Activated B cell treated with CpG ODN at 0.5 μM for 24 hours (primary cell): ENCODE results near the gene DIP2C. TPM values are rescaled to one million over a fixed set of nuclear protein-coding genes. Genes with fewer than 3 reads are reported as not detected.
"Not testable (repeated sequence)": the region's sequence is repeated elsewhere in the genome, so short reads cannot be mapped to it uniquely, and the experiment has no call there.

ENCODE experiments used
- ATAC-seq: fragments of 200-7000 bp; cut with Tn5 transposase; one replicate; pipeline ENCODE4 v1.10.0; 2021; ENCODE audit warnings: low read depth, mild to moderate bottlenecking, moderate library complexity
- CTCF ChIA-PET: fragments of 350-600 bp; sonication (Branson Sonifier 250); formaldehyde crosslinking; loops from one replicate; lab custom pipeline; 2021; ENCODE audit warnings: antibody characterized with exemption; lab: Charles Lee
- POLR2A ChIA-PET: fragments of 350-600 bp; sonication (Branson Sonifier 250); formaldehyde crosslinking; loops from one replicate; lab custom pipeline; 2021; ENCODE audit warnings: antibody characterized with exemption; lab: Charles Lee
- DNase-seq: peaks from one replicate; pipeline ENCODE4 v3.0.0; 2022
- H3K27ac Mint-ChIP-seq: one replicate; pipeline ENCODE4 v1.8.0; 2020; ENCODE audit warnings: mixed read lengths
- H3K27me3 Mint-ChIP-seq: one replicate; pipeline ENCODE4 v1.8.0; 2021; ENCODE audit warnings: mixed read lengths
- H3K36me3 Mint-ChIP-seq: one replicate; pipeline ENCODE4 v1.8.0; 2021; ENCODE audit warnings: low read depth, mixed read lengths
- H3K4me1 Mint-ChIP-seq: one replicate; pipeline ENCODE4 v1.8.0; 2021; ENCODE audit warnings: mixed read lengths
- H3K4me3 Mint-ChIP-seq: one replicate; pipeline ENCODE4 v1.8.0; 2020; ENCODE audit warnings: mild to moderate bottlenecking, mixed read lengths
- H3K9me3 Mint-ChIP-seq: one replicate; pipeline ENCODE4 v1.8.0; 2020; ENCODE audit warnings: mixed read lengths
- CTCF ChIP-seq: fragments of 200-600 bp; IDR thresholded peaks from one replicate; pipeline ENCODE4 v1.8.0; 2022; ENCODE audit warnings: antibody characterized with exemption, mild to moderate bottlenecking
- intact Hi-C: fragments of 100-400 bp; cut with micrococcal nuclease; formaldehyde crosslinking; loops from one replicate; pipeline ENCODE4 v1.15.1; 2024
- total RNA-seq: library from RNA; stranded (reverse); gene quantifications from 2 replicates; pipeline ENCODE4 v1.2.3, GENCODE V29; 2022

The DIP2C gene
- total RNA-seq, 1 donor from 2014 or later = 0.49 TPM

DNA sequence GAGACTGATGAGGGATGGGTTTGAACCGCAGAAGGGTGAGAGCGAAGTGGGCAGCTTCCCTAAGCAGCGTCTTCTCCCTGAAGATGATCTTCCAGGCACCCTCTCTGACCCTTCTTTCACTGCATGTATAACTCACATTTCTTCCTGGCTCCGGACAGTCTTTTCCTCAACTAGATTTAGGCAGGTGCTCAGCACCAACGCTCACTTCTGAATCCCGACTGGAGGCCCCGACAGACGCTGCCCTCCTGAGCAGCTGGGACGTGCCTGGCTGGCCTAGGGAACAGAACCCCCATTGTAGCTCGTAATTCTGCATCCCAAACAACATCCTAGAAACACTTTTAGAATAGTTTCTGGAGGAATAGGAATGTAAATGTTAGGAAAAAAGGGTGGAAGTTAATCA, 206.6 kb downstream of the DIP2C start:
- no peak overlapping the region for H3K27ac Mint-ChIP-seq
- no peaks in the 10 kb centered on the region for H3K9me3 Mint-ChIP-seq
- intact Hi-C loops = no loop called here
- ATAC-seq = no peak
- POLR2A ChIA-PET = no interaction called here
- H3K4me1 Mint-ChIP-seq = peaks cover 6% of the 10 kb centered on the region
- H3K36me3 Mint-ChIP-seq = no peaks in the 10 kb centered on the region
- TF ChIP-seq CTCF = no peak
- CTCF ChIA-PET = no interaction called here
- peaks cover 3% of the 10 kb centered on the region for H3K27me3 Mint-ChIP-seq
- no peak overlapping the region for H3K4me3 Mint-ChIP-seq
- DNase-seq = no peak

GRCh38 chr10:482051-482501, 207.4 kb downstream of the DIP2C start:
- no peaks in the 10 kb centered on the region for H3K9me3 Mint-ChIP-seq
- H3K27ac Mint-ChIP-seq = no peak overlapping the region
- peaks cover 2% of the 10 kb centered on the region for H3K27me3 Mint-ChIP-seq
- POLR2A ChIA-PET = no interaction called here
- ATAC-seq = no peak
- intact Hi-C loops = no loop called here
- CTCF ChIA-PET = no interaction called here
- no peak overlapping the region for H3K4me3 Mint-ChIP-seq
- TF ChIP-seq CTCF = no peak
- H3K36me3 Mint-ChIP-seq = no peaks in the 10 kb centered on the region
- H3K4me1 Mint-ChIP-seq = peaks cover 6% of the 10 kb centered on the region
- no peak for DNase-seq

GRCh38 chr10:481628-482027, 207.8 kb downstream of the DIP2C start:
- ChIA-PET CTCF (no interaction called here), POLR2A (no interaction called here)
- no peaks in the 10 kb centered on the region for H3K36me3 Mint-ChIP-seq
- no peaks in the 10 kb centered on the region for H3K9me3 Mint-ChIP-seq
- intact Hi-C loops = no loop called here
- no peak overlapping the region for H3K4me3 Mint-ChIP-seq
- DNase-seq (no peak), ATAC-seq (no peak)
- H3K27ac Mint-ChIP-seq = no peak overlapping the region
- peaks cover 2% of the 10 kb centered on the region for H3K27me3 Mint-ChIP-seq
- peaks cover 8% of the 10 kb centered on the region for H3K4me1 Mint-ChIP-seq
- TF ChIP-seq CTCF = no peak

GRCh38 chr10:480928-481552, 208.4 kb downstream of the DIP2C start:
- POLR2A ChIA-PET = no interaction called here
- CTCF ChIA-PET = no interaction called here
- no peak for DNase-seq
- TF ChIP-seq CTCF = no peak
- no peak for ATAC-seq
- H3K27ac Mint-ChIP-seq = no peak overlapping the region
- peaks cover 2% of the 10 kb centered on the region for H3K27me3 Mint-ChIP-seq
- intact Hi-C loops = no loop called here
- H3K4me3 Mint-ChIP-seq = no peak overlapping the region
- peaks cover 8% of the 10 kb centered on the region for H3K4me1 Mint-ChIP-seq
- H3K9me3 Mint-ChIP-seq = no peaks in the 10 kb centered on the region
- H3K36me3 Mint-ChIP-seq = no peaks in the 10 kb centered on the region

- no peaks in the 10 kb centered on the region for H3K27me3 Mint-ChIP-seq
- no peaks in the 10 kb centered on the region for H3K36me3 Mint-ChIP-seq
- TF ChIP-seq CTCF = no peak
- H3K4me1 Mint-ChIP-seq = peaks cover 8% of the 10 kb centered on the region
- H3K27ac Mint-ChIP-seq = no peak overlapping the region
- ChIA-PET POLR2A (no interaction called here), CTCF (no interaction called here)
- no peaks in the 10 kb centered on the region for H3K9me3 Mint-ChIP-seq
- H3K4me3 Mint-ChIP-seq = no peak overlapping the region
- no peak for ATAC-seq
- no peak for DNase-seq
- intact Hi-C loops = no loop called here
Measured at GRCh38 chr10:480498-480927, 209.0 kb downstream of the DIP2C start.

DNA sequence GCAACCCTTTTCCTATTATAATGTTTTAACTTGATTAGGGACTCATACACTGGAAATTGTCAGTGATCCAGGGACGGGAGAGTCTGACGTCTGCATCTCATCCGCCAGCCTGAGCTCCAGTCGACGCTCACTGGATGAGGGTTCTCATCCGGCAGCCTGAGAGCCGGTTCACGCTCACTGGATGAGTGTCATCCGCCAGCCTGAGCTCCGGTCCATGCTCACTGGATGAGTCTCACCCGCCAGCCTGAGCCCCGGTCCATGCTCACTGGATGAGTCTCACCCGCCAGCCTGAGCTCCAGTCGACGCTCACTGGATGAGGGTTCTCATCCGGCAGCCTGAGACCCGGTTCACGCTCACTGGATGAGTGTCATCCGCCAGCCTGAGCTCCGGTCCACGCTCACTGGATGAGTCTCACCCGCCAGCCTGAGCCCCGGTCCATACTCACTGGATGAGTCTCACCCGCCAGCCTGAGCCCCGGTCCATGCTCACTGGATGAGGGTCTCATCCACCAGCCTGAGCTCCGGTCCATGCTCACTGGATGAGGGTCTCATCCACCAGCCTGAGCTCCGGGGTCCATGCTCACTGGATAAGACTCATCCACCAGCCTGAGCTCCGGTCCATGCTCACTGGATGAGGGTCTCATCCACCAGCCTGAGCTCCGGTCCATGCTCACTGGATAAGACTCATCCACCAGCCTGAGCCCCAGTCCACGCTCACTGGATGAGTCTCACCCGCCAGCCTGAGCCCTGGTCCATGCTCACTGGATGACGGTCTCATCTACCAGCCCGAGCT, 209.6 kb downstream of the DIP2C start:
- DNase-seq, H3K27me3 Mint-ChIP-seq, H3K27ac Mint-ChIP-seq, H3K36me3 Mint-ChIP-seq, H3K4me3 Mint-ChIP-seq, H3K9me3 Mint-ChIP-seq, H3K4me1 Mint-ChIP-seq, CTCF ChIA-PET, intact Hi-C loops, ATAC-seq: not testable (repeated sequence)
- POLR2A ChIA-PET = interaction anchor here (0.7 kb wide), 1 partner anchor 454 kb away, joined by 4 read pairs; no protein-coding TSS in a partner anchor
